NCI-H146 (cell line): ENCODE data around the gene PRR13.
A peak's percentile ranks its signal among the peaks of the same experiment; 100 is the strongest.

Experiments used
- DNase-seq: peaks from one replicate; lab custom pipeline; 2025; lab: John Stamatoyannopoulos, UW

PRR13 gene

GRCh38 chr12:53492830-53493609 is 51.5 kb downstream of the PRR13 start:
- peak; percentile 96 for DNase-seq

- peak; percentile 42 for DNase-seq
These were observed 52.3 kb downstream of the PRR13 start for GRCh38 chr12:53493610-53494391.
